GM12878 (cell line): ENCODE measurements around the gene KCNN3. TPM values are rescaled to one million over a fixed set of nuclear protein-coding genes. Genes with fewer than 3 reads are reported as not detected.

Experiments
- ATAC-seq: fragments of 200-7000 bp; cut with Tn5 transposase; 3 replicates; pipeline ENCODE4 v1.9.1; 2020; ENCODE audit warnings: mild to moderate bottlenecking, moderate library complexity
- BruUV-seq: library from RNA; stranded (reverse); fragments of 400-500 nt; replicated peaks from 2 replicates; lab custom pipeline; 2021; lab: Mats Ljungman, UMichigan
- CTCF ChIA-PET: fragments of 300-600 bp; sonication (Branson Sonifier 250); formaldehyde crosslinking; extraction: SDS; loops from one replicate; lab custom pipeline; 2021; ENCODE audit warnings: inconsistent platforms; lab: Yijun Ruan, JAX
- POLR2A ChIA-PET: fragments of 350-600 bp; formaldehyde crosslinking; extraction: SDS; loops from one replicate; lab custom pipeline; 2021; ENCODE audit warnings: inconsistent platforms; lab: Charles Lee
- RAD21 ChIA-PET: fragments of 300-600 bp; sonication (Branson Sonifier 250); formaldehyde crosslinking; loops from one replicate; lab custom pipeline; 2023; ENCODE audit warnings: antibody characterized with exemption; ENCODE audit not compliant: unreplicated experiment; lab: Charles Lee
- SMC1A ChIA-PET: fragments of 300-600 bp; sonication (Branson Sonifier 250); formaldehyde crosslinking; loops from one replicate; lab custom pipeline; 2023; ENCODE audit not compliant: unreplicated experiment, uncharacterized antibody; lab: Charles Lee
- DNase-seq: peaks from one replicate; pipeline ENCODE4 v3.0.0-alpha.2; 2011; ENCODE audit warnings: low read depth, low spot score
- FAIRE-seq: peaks from 3 replicates; lab custom pipeline; 2011; peaks lifted over from hg19 to GRCh38; lab: Jason Lieb, UNC
- H2AFZ ChIP-seq: 2 replicates; pipeline ENCODE4 v1.6.0; 2011; ENCODE audit warnings: low read depth, low read length, control low read depth; ENCODE audit not compliant: control insufficient read depth
- H3K27ac ChIP-seq: 2 replicates; pipeline ENCODE4 v1.5.1; 2011; ENCODE audit warnings: control low read depth; ENCODE audit not compliant: control insufficient read depth, insufficient read depth
- H3K27me3 ChIP-seq, 2 experiments: replicated peaks in 1 of 2; 2 replicates each; pipeline versions ENCODE4 v1.6.0 to v1.6.1; 2011; ENCODE audit warnings: low read length in 1 of 2; ENCODE audit not compliant: control insufficient read depth in 2 of 2, insufficient read depth in 2 of 2
- H3K36me3 ChIP-seq, 2 experiments: 2 replicates each; pipeline ENCODE4 v1.5.1; 2011; ENCODE audit warnings: low read length in 1 of 2; ENCODE audit not compliant: control insufficient read depth in 2 of 2, insufficient read depth in 2 of 2
- H3K4me1 ChIP-seq: 2 replicates; pipeline ENCODE4 v1.6.1; 2011; ENCODE audit warnings: mild to moderate bottlenecking, low read length, moderate library complexity, mixed read lengths; ENCODE audit not compliant: control insufficient read depth, insufficient read depth
- H3K4me2 ChIP-seq: 2 replicates; pipeline ENCODE4 v1.6.0; 2011; ENCODE audit warnings: control low read depth; ENCODE audit not compliant: control insufficient read depth, insufficient read depth
- H3K4me3 ChIP-seq: fragments of 200-600 bp; sonication (generic); 2 replicates; pipeline ENCODE4 v1.5.1; 2016
- H3K79me2 ChIP-seq: 2 replicates; pipeline ENCODE4 v1.6.0; 2011; ENCODE audit warnings: low read length; ENCODE audit not compliant: control insufficient read depth, insufficient read depth
- H3K9ac ChIP-seq: 2 replicates; pipeline ENCODE4 v1.8.0; 2011; ENCODE audit warnings: low read length, control low read depth, mixed read lengths; ENCODE audit not compliant: control insufficient read depth, insufficient read depth
- H3K9me3 ChIP-seq: replicated peaks from 3 replicates; pipeline ENCODE4 v1.5.1; 2011; ENCODE audit warnings: mild to moderate bottlenecking, low read length; ENCODE audit not compliant: control insufficient read depth, insufficient read depth
- H4K20me1 ChIP-seq: 2 replicates; pipeline ENCODE4 v1.6.0; 2011; ENCODE audit not compliant: control insufficient read depth, insufficient read depth
- ASH2L ChIP-seq: fragments of 300-600, 200-600 bp; sonication (generic); IDR thresholded peaks from 2 replicates; pipeline ENCODE4 v1.6.1; 2017; ENCODE audit warnings: low read depth, mild to moderate bottlenecking, borderline replicate concordance
- BCLAF1 ChIP-seq: fragments of 450-650 bp; IDR thresholded peaks from 2 replicates; pipeline ENCODE4 v1.6.1; 2017; ENCODE audit warnings: antibody characterized with exemption, mild to moderate bottlenecking, moderate library complexity
- E4F1 ChIP-seq: fragments of 450-650 bp; IDR thresholded peaks from 2 replicates; pipeline ENCODE4 v1.6.1; 2018; ENCODE audit warnings: borderline replicate concordance, mild to moderate bottlenecking; ENCODE audit not compliant: partially characterized antibody
- EED ChIP-seq: sonication (generic); IDR thresholded peaks from 2 replicates; pipeline ENCODE4 v1.6.1; 2016; ENCODE audit warnings: antibody characterized with exemption, low read depth
- ELK1 ChIP-seq: IDR thresholded peaks from 2 replicates; pipeline ENCODE4 v1.6.1; 2012; ENCODE audit warnings: low read depth, low read length, improper control_type of control experiment
- EZH2 ChIP-seq: IDR thresholded peaks from 2 replicates; pipeline ENCODE4 v1.6.1; 2012; ENCODE audit warnings: low read depth, mild to moderate bottlenecking, control low read depth, inconsistent platforms, low read length, borderline replicate concordance; ENCODE audit not compliant: control insufficient read depth
- NFYB ChIP-seq: IDR thresholded peaks from 2 replicates; pipeline ENCODE4 v1.6.1; 2011; ENCODE audit warnings: low read depth, mild to moderate bottlenecking, low read length, improper control_type of control experiment, moderate library complexity; ENCODE audit not compliant: insufficient read depth
- PBX3 ChIP-seq: IDR thresholded peaks from 2 replicates; pipeline ENCODE4 v1.6.1; 2011; ENCODE audit warnings: mild to moderate bottlenecking, low read depth, low read length, moderate library complexity; ENCODE audit not compliant: insufficient replicate concordance
- POLR2AphosphoS5 ChIP-seq: IDR thresholded peaks from 2 replicates; pipeline ENCODE4 v1.6.1; 2011; ENCODE audit warnings: mild to moderate bottlenecking, low read length, inconsistent platforms
- RAD51 ChIP-seq: fragments of 450-650 bp; IDR thresholded peaks from 2 replicates; pipeline ENCODE4 v1.6.1; 2016; ENCODE audit warnings: moderate library complexity, mild to moderate bottlenecking, inconsistent platforms
- RCOR1 ChIP-seq: conservative IDR thresholded peaks from 2 replicates; pipeline ENCODE4 v1.6.1; 2012; ENCODE audit warnings: low read depth, low read length, improper control_type of control experiment
- SP1 ChIP-seq: IDR thresholded peaks from one replicate; pipeline ENCODE4 v1.6.1; 2011; ENCODE audit warnings: low read depth, low read length
- SREBF1 ChIP-seq: IDR thresholded peaks from 2 replicates; pipeline ENCODE4 v1.6.1; 2012; ENCODE audit warnings: mild to moderate bottlenecking, low read length
- ZNF274 ChIP-seq: IDR thresholded peaks from one replicate; pipeline ENCODE4 v1.8.0; 2011; ENCODE audit not compliant: insufficient read length, insufficient read depth
- ZNF384 ChIP-seq: IDR thresholded peaks from 2 replicates; pipeline ENCODE4 v1.6.1; 2012; ENCODE audit warnings: low read depth, mild to moderate bottlenecking, low read length, improper control_type of control experiment, borderline replicate concordance
- WGBS: methylation state at CpG from one replicate; pipeline ENCODE4 v1.1.6; 2016; ENCODE audit warnings: low lambda C conversion rate; ENCODE audit not compliant: insufficient replicate concordance, insufficient coverage; ENCODE audit errors: missing lambda C conversion rate; 5-methylcytosine and 5-hydroxymethylcytosine counted together
- in situ Hi-C: fragments of 300-500 bp; cut with MboI; formaldehyde crosslinking; loops from 9 replicates; pipeline ENCODE4 v1.14.3; 2018; ENCODE audit warnings: mixed read lengths
- intact Hi-C: fragments of 100-400 bp; cut with micrococcal nuclease; formaldehyde crosslinking; loops from one replicate; pipeline ENCODE4 v1.14.2; 2022; ENCODE audit not compliant: unreplicated experiment
- polyA plus RNA-seq, 11 experiments: library from polyadenylated mRNA; depleted of rRNA in 4 of 11; unstranded in 6 of 11; stranded (reverse) in 5 of 11; fragments of >200 nt; fragmentation: Nextera tagmentation in 4 of 11; fragmentation: Illumina TruSeq in 1 of 11; extraction: Ambion mirVana in 4 of 11; extraction: Trizol in 1 of 11; gene quantifications; 1 replicate in 1 of 11; 2 replicates in 10 of 11; pipeline versions ENCODE4 v1.2.1 to v1.2.3, GENCODE V29; 2011 to 2016; ENCODE audit warnings: inconsistent platforms in 2 of 11, missing spikeins in 2 of 11, low read depth in 1 of 11
- total RNA-seq, 4 experiments: library from RNA; depleted of rRNA in 3 of 4; stranded (reverse); fragments of >200 nt in 3 of 4; fragmentation: Illumina TruSeq in 1 of 4; extraction: Trizol in 1 of 4; gene quantifications; 2 replicates each; pipeline versions ENCODE4 v1.2.1 to v1.2.3, GENCODE V29; 2013 to 2021

The KCNN3 gene
- total and polyA plus RNA-seq, 10 of the 15 experiments (the other 5 are each of a cell fraction or from before 2014, with no cell fraction given): 3.5 to 26.4 (median 14.9) TPM

GRCh38 chr1:154848983-154849382 is 21.1 kb downstream of the KCNN3 start:
- no peak overlapping the region for H2AFZ ChIP-seq
- H3K4me3 ChIP-seq: no peak overlapping the region
- no peak for DNase-seq
- ChIA-PET RAD21 (interaction anchor here (1.0 to 4.4 kb wide), 6 partner anchors 11 to 104 kb away, joined by 3 to 57 read pairs (median 8); partner anchors contain the start of gene KCNN3), CTCF (interaction anchor here (0.9 to 2.8 kb wide), 10 partner anchors 10 to 42 kb away, joined by 3 to 18 read pairs (median 4); no protein-coding TSS in a partner anchor), POLR2A (interaction anchor here (1.0 to 5.6 kb wide), 4 partner anchors 11 to 58 kb away, joined by 3 to 60 read pairs (median 16); partner anchors contain the start of gene KCNN3), SMC1A (interaction anchor here (0.8 to 5.4 kb wide), 11 partner anchors 11 to 56 kb away, joined by 3 to 57 read pairs (median 7); partner anchors contain the start of gene KCNN3)
- peaks cover 53% of the 10 kb centered on the region for H3K79me2 ChIP-seq
- ATAC-seq: no peak
- H3K36me3 ChIP-seq: no peaks in the 10 kb centered on the region; a peak in 1 of 4 replicates
- in situ Hi-C loops: no loop called here
- H3K27me3 ChIP-seq: no peaks in the 10 kb centered on the region
- FAIRE-seq: no peak
- intact Hi-C loops: no loop called here
- 73% methylated on average over 4 of the region's 4 CpGs for WGBS
- H4K20me1 ChIP-seq: no peaks in the 10 kb centered on the region; the same call in 1 of the 2 replicates
- BruUV-seq: no TSS peak
- H3K4me1 ChIP-seq: peaks cover 41% of the 10 kb centered on the region
- H3K27ac ChIP-seq: no peak overlapping the region
- no peaks in the 10 kb centered on the region for H3K9me3 ChIP-seq
- H3K9ac ChIP-seq: 0 out of 2 replicates have a peak overlapping the region, but pooled peaks have one; percentile 1
- no peak overlapping the region for H3K4me2 ChIP-seq
- TF ChIP-seq SP1 (no peak), E4F1 (no peak), ZNF274 (no peak), EZH2 (no peak), RAD51 (no peak), ELK1 (no peak), EED (no peak), RCOR1 (no peak), POLR2AphosphoS5 (no peak), SREBF1 (no peak), ASH2L (no peak), ZNF384 (no peak), PBX3 (no peak), BCLAF1 (no peak), NFYB (no peak)
